RWPE1 (cell line): Measurements from ENCODE around the gene MALAT1.

Experiments
- CTCF ChIA-PET: fragments of 350-600 bp; sonication (Branson Sonifier 250); formaldehyde crosslinking; extraction: SDS; loops from one replicate; lab custom pipeline; 2021; lab: Yijun Ruan, JAX
- POLR2A ChIA-PET: fragments of 400-600 bp; formaldehyde crosslinking; extraction: SDS; loops from one replicate; lab custom pipeline; 2020; ENCODE audit warnings: antibody characterized with exemption; ENCODE audit not compliant: low non-redundant PET; lab: Yijun Ruan, JAX
- DNase-seq: peaks from one replicate; pipeline ENCODE4 v3.0.0; 2012; ENCODE audit warnings: low spot score
- H3K27ac ChIP-seq: fragments of 450-650 bp; 2 replicates; pipeline ENCODE4 v1.5.1; 2017
- TF ChIP-seq, protein P1 (sequence below): fragments of 450-650 bp; conservative IDR thresholded peaks from 2 replicates; pipeline ENCODE4 v1.5.1; 2017; ENCODE audit warnings: low read depth, mild to moderate bottlenecking

The MALAT1 gene

DNA sequence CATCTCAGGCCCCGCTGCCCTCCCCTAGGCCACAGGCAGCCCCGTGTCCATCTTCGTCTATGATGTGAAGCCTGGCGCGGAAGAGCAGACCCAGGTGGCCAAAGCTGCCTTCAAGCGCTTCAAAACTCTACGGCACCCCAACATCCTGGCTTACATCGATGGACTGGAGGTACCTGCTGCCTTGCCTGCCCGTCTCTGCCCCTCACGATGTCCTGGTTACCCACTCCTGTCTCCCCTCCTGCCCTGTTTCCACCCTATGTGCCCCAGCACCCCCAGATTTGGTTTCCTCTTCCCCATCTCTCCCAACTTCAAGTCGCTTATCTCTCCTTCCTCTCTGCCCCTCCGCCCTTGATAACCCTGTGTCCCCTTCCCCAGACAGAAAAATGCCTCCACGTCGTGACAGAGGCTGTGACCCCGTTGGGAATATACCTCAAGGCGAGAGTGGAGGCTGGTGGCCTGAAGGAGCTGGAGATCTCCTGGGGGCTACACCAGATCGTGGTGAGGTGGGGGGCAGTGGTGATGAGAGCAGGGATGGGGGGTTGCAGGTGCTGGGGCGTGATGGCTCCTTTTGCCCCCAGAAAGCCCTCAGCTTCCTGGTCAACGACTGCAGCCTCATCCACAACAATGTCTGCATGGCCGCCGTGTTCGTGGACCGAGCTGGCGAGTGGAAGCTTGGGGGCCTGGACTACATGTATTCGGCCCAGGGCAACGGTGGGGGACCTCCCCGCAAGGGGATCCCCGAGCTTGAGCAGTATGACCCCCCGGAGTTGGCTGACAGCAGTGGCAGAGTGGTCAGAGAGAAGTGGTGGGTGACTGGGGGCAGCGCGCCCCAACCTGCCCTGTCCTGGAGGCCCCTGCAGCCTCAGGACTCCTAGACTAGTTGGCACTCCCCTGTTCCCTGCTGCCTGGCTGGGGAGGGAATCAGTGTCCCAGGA is 27.0 kb downstream of the MALAT1 start:
- TF ChIP-seq, protein P1, sequence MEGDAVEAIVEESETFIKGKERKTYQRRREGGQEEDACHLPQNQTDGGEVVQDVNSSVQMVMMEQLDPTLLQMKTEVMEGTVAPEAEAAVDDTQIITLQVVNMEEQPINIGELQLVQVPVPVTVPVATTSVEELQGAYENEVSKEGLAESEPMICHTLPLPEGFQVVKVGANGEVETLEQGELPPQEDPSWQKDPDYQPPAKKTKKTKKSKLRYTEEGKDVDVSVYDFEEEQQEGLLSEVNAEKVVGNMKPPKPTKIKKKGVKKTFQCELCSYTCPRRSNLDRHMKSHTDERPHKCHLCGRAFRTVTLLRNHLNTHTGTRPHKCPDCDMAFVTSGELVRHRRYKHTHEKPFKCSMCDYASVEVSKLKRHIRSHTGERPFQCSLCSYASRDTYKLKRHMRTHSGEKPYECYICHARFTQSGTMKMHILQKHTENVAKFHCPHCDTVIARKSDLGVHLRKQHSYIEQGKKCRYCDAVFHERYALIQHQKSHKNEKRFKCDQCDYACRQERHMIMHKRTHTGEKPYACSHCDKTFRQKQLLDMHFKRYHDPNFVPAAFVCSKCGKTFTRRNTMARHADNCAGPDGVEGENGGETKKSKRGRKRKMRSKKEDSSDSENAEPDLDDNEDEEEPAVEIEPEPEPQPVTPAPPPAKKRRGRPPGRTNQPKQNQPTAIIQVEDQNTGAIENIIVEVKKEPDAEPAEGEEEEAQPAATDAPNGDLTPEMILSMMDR = no peak
- ChIA-PET POLR2A (interaction anchor here (0.5 to 0.6 kb wide), 3 partner anchors 26 to 85 kb away, joined by 3 to 8 read pairs (median 5); no protein-coding TSS in a partner anchor), CTCF (interaction anchor here (0.6 to 1.1 kb wide), 3 partner anchors 15 to 151 kb away, joined by 3 to 9 read pairs (median 5); no protein-coding TSS in a partner anchor)
- peak overlapping the region; percentile 77 for H3K27ac ChIP-seq
- no peak for DNase-seq

DNA sequence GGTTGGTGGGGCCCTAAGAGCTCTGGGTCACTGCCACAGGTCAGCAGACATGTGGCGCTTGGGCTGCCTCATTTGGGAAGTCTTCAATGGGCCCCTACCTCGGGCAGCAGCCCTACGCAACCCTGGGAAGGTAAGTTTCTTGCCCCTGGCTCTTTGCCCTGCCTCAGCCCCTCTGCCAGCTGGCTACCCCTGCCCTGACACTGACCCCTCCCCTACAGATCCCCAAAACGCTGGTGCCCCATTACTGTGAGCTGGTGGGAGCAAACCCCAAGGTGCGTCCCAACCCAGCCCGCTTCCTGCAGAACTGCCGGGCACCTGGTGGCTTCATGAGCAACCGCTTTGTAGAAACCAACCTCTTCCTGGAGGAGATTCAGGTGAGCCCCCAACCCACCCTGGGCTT is 27.9 kb downstream of the MALAT1 start:
- POLR2A ChIA-PET = no interaction called here
- DNase-seq = no peak
- TF ChIP-seq, protein P1 = no peak
- H3K27ac ChIP-seq = peak overlapping the region; percentile 77
- CTCF ChIA-PET = no interaction called here

GRCh38 chr11:65528819-65529350 is 30.0 kb downstream of the MALAT1 start:
- TF ChIP-seq, protein P1 = no peak
- DNase-seq = no peak
- H3K27ac ChIP-seq = peak overlapping the region; percentile 35
- CTCF ChIA-PET = no interaction called here
- POLR2A ChIA-PET = interaction anchor here (0.7 kb wide), 1 partner anchor 17 kb away, joined by 3 read pairs; no protein-coding TSS in a partner anchor

DNA sequence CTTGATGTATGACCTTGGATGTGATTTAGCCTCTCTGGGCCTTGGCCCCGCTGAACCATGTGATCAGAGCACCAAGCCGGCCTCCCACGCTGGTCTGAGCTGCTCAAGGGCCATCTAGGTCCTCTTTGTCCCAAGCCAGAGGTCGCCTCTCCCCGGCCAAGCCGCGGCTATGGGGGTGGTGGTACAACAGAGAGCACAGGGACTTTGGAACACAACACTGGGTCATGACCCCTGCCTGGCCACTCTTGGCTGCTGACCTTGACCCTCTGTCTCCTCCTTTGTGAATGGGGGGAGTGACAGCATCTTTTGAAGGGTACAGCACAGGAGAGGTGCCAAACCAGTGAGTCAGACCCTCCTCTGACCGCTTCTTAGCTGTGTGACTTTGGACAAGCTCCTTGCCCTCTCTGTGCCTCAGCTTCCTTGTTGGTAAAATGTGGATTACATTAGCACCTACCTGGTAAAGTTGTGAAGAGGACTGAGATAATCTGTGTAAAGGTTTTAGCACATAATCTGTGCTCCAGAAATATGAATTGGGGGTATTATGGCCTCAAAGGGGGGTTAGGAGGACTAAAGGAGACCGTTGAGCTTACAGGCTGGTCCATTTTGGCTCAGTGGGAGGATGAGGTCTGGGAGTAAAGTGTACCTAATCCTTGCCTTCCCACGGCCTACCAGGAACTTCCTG is 30.8 kb downstream of the MALAT1 start:
- TF ChIP-seq, protein P1 = no peak
- peak overlapping the region; percentile 35 for H3K27ac ChIP-seq
- ChIA-PET POLR2A (interaction anchor here (0.7 kb wide), 1 partner anchor 16 kb away, joined by 3 read pairs; no protein-coding TSS in a partner anchor), CTCF (interaction anchor here (0.5 to 0.7 kb wide), 2 partner anchors 11 to 520 kb away, joined by 3 to 6 read pairs; no protein-coding TSS in a partner anchor)
- DNase-seq = no peak

DNA sequence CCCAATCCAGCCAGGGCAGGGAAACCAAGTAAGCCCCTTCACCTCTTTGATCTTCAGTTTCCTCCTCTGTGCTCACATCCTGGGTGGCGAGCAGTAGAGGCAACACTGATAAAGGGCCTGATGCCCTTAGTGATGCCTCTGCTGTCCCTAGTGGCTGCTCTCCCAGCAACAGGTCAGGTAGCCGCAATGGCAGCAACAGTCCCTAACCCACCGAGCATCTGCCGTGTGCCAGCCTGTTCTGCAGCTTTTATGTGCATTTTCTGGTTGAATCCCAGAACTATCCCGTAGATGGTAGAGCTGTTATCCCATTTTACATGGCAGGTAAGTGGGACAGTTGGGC is 31.3 kb downstream of the MALAT1 start:
- POLR2A ChIA-PET = no interaction called here
- TF ChIP-seq, protein P1 = no peak
- H3K27ac ChIP-seq = peak overlapping the region; percentile 23
- DNase-seq = no peak
- CTCF ChIA-PET = interaction anchor here (0.5 to 1.8 kb wide), 2 partner anchors 11 to 521 kb away, joined by 3 to 7 read pairs; no protein-coding TSS in a partner anchor
